ENCODE results near the gene ANKHD1.

ANKHD1 gene

DNA sequence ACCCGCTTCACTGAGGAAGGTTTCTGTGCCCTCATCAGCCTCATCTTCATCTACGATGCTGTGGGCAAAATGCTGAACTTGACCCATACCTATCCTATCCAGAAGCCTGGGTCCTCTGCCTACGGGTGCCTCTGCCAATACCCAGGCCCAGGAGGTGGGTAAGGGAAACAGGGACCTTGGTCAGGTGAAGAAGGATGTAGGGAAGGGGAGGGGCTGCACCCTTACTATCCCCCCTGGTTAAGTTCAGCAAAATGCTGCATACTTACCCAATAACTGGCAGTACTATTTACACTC is 37.2 kb upstream of the ANKHD1 start:
- Mint-ChIP-seq H3K4me1 (peaks cover 5% of the 10 kb centered on the region), H3K27ac (no peak overlapping the region), H3K36me3 (no peaks in the 10 kb centered on the region), H3K9me3 (no peaks in the 10 kb centered on the region), H3K27me3 (peaks cover 17% of the 10 kb centered on the region), H3K4me3 (no peak overlapping the region)
- CTCF ChIA-PET = interaction anchor here (1.0 to 2.9 kb wide), 9 partner anchors 9 to 355 kb away, joined by 3 to 18 read pairs (median 6); no protein-coding TSS in a partner anchor
- DNase-seq = no peak

DNA sequence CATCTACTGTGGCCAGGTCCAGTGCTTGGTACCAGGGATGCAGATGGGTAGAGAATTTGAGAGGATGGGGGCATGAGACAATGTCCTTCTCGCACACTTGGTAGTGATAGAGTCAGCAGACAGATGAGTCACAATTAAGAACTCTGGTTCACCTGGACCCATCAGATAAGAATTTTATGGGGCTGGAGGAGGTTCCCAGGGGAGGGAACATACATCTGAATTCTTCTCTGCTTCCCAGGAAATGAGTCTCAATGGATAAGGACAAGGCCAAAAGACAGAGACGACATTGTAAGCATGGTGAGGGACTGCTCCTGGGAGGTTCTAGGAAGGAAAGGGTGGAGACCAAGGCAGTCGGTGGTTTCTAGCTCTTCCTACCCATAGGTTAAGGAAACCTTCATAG is 36.4 kb upstream of the ANKHD1 start:
- Mint-ChIP-seq H3K4me3 (no peak overlapping the region), H3K9me3 (no peaks in the 10 kb centered on the region), H3K27ac (no peak overlapping the region), H3K36me3 (no peaks in the 10 kb centered on the region), H3K27me3 (peaks cover 17% of the 10 kb centered on the region), H3K4me1 (peaks cover 5% of the 10 kb centered on the region)
- CTCF ChIA-PET = interaction anchor here (0.9 to 3.9 kb wide), 7 partner anchors 8 to 354 kb away, joined by 3 to 18 read pairs (median 4); partner anchors contain the start of genes IK and NDUFA2
- no peak for DNase-seq

DNA sequence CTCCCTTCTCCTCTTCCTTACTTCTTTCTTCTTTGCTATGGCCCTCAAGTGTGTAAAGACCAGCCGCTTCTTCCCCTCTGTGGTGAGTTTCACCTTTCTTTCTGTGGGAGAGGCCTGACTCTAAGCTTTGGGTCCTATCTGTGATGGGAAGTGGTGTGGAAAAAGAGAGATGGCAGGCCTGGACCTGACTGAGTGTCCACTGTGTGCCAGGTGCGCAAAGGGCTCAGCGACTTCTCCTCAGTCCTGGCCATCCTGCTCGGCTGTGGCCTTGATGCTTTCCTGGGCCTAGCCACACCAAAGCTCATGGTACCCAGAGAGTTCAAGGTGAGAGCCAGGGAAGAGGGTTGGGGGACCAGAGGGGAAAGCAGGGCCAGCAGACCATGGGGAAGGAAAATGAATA is 35.7 kb upstream of the ANKHD1 start:
- CTCF ChIA-PET = interaction anchor here (0.6 to 3.9 kb wide), 10 partner anchors 7 to 354 kb away, joined by 3 to 15 read pairs (median 4); partner anchors contain the start of genes IK and NDUFA2
- no peaks in the 10 kb centered on the region for H3K36me3 Mint-ChIP-seq
- H3K9me3 Mint-ChIP-seq = no peaks in the 10 kb centered on the region
- peaks cover 17% of the 10 kb centered on the region for H3K27me3 Mint-ChIP-seq
- H3K27ac Mint-ChIP-seq = no peak overlapping the region
- H3K4me1 Mint-ChIP-seq = peaks cover 5% of the 10 kb centered on the region
- no peak overlapping the region for H3K4me3 Mint-ChIP-seq
- no peak for DNase-seq

DNA sequence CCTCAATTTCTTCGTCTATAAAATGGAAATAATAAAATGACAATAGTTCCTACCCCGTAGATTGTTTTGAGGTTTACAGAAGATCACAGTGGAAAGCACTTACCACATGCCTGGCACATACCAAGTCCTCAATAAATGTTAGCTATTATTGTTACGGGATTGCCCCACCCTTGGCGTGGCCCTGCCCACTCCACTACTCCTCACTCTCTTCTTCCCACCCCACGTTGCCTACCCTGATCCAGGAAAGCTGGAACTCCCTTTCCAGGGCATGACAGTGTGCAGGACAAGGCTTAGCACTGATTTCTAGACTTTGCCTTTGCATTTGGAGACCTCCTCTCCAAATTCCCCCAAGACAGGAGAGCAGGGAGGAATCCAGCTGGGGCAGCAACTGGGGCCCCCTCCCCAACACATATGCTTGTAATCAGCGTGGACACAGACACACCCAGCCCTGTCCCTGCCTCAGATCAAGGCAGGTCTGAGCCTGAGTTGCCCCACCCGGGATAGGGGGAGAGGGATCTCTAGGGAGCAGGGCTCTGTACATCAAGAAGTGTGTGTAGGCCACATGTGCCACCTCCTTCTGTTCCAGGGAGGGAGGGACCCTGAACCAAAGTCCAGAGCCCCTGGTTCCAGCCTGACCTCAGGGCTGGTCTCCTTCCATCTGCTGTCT is 34.9 kb upstream of the ANKHD1 start:
- Mint-ChIP-seq H3K4me1 (peaks cover 5% of the 10 kb centered on the region), H3K27ac (no peak overlapping the region), H3K4me3 (no peak overlapping the region), H3K9me3 (no peaks in the 10 kb centered on the region), H3K36me3 (no peaks in the 10 kb centered on the region), H3K27me3 (peaks cover 17% of the 10 kb centered on the region)
- no peak for DNase-seq
- CTCF ChIA-PET = interaction anchor here (0.6 to 3.9 kb wide), 7 partner anchors 8 to 180 kb away, joined by 3 to 15 read pairs (median 3); partner anchors contain the start of gene EIF4EBP3

DNA sequence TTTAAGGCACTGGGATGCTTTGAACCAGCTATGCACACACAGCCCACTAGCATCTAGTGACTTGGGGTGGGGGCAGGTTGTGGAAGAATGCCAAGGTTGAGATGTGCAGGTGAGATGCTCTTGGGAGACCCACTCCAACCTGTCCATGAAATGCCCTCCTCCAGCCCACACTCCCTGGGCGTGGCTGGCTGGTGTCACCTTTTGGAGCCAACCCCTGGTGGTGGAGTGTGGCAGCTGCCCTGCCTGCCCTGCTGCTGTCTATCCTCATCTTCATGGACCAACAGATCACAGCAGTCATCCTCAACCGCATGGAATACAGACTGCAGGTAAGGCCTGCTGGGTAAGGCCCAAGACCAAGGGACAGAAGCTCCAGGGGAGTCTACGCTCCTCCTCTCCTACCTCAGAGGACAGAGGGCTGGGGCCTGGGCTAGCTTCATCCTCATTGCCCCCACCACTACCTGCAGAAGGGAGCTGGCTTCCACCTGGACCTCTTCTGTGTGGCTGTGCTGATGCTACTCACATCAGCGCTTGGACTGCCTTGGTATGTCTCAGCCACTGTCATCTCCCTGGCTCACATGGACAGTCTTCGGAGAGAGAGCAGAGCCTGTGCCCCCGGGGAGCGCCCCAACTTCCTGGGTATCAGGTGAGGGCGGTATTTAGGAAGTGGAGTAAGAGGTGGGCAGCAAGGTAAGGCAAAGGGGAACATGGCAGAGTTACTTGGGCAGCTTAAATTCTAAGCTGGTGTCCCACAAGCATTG is 34.2 kb upstream of the ANKHD1 start:
- H3K27ac Mint-ChIP-seq = no peak overlapping the region
- no peak overlapping the region for H3K4me3 Mint-ChIP-seq
- H3K9me3 Mint-ChIP-seq = no peaks in the 10 kb centered on the region
- CTCF ChIA-PET = interaction anchor here (0.6 to 3.9 kb wide), 4 partner anchors 22 to 269 kb away, joined by 3 to 15 read pairs (median 6); partner anchors contain the start of gene EIF4EBP3
- DNase-seq = no peak
- no peaks in the 10 kb centered on the region for H3K36me3 Mint-ChIP-seq
- peaks cover 13% of the 10 kb centered on the region for H3K27me3 Mint-ChIP-seq
- peaks cover 5% of the 10 kb centered on the region for H3K4me1 Mint-ChIP-seq

GRCh38 chr5:140371356-140372151 is 30.1 kb upstream of the ANKHD1 start:
- peaks cover 6% of the 10 kb centered on the region for H3K27me3 Mint-ChIP-seq
- H3K4me1 Mint-ChIP-seq = peaks cover 3% of the 10 kb centered on the region
- no peak overlapping the region for H3K4me3 Mint-ChIP-seq
- CTCF ChIA-PET = interaction anchor here (0.7 to 3.8 kb wide), 13 partner anchors 7 to 351 kb away, joined by 3 to 26 read pairs (median 8); no protein-coding TSS in a partner anchor
- no peak for DNase-seq
- H3K9me3 Mint-ChIP-seq = no peaks in the 10 kb centered on the region
- no peak overlapping the region for H3K27ac Mint-ChIP-seq
- H3K36me3 Mint-ChIP-seq = no peaks in the 10 kb centered on the region

DNA sequence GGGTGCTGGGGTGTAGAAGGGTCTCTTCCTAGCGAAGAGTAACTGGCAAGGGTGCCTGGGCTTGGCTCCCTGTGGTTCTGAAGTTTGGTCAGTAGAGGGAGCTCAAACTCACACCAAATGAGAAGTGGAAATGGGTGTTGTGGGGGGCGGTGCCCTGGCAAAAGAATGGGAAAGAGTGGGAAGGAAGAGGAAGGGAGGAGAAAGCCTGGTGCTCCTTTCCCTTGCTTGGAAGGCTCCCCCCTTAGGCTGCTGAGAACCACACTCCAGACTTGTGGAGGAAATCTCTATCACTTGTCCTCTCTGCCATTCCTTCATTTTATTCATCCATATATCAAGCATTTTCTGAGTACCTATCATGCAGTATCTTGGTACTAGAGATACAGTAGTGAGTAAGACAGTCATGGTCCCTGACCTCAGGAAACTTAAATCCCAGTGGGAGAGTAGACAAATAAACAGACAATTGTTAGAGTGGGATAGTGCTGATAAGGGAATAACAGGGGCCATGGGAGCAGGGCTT is 28.6 kb upstream of the ANKHD1 start:
- Mint-ChIP-seq H3K27ac (no peak overlapping the region), H3K36me3 (no peaks in the 10 kb centered on the region), H3K9me3 (no peaks in the 10 kb centered on the region), H3K4me1 (peaks cover 3% of the 10 kb centered on the region), H3K4me3 (no peak overlapping the region), H3K27me3 (no peaks in the 10 kb centered on the region)
- CTCF ChIA-PET = interaction anchor here (0.6 to 3.8 kb wide), 26 partner anchors 9 to 350 kb away, joined by 3 to 26 read pairs (median 4); partner anchors contain the start of genes EIF4EBP3, IK and NDUFA2
- DNase-seq = peak; percentile 61

DNA sequence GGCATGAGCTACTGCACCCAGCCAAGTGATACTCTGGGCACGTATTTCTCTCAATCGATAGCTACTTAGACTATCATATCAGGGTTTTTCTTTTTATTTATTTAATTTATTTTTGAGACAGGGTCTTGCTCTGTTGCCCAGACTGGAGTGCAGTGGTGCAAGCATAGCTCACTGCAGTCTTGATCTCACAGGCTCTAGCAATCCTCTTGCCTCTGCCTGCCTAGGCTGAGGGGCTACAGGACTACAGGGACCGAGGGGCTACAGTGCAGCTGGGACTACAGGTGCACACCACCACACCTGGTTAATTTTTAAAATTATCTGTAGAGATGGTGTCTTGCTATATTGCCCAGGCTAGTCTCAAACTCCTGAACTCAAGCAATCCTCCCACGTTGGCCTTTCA is 20.3 kb upstream of the ANKHD1 start:
- Mint-ChIP-seq H3K4me3 (no peak overlapping the region), H3K9me3 (no peaks in the 10 kb centered on the region), H3K36me3 (peaks cover 3% of the 10 kb centered on the region), H3K27me3 (no peaks in the 10 kb centered on the region), H3K27ac (no peak overlapping the region), H3K4me1 (peaks cover 11% of the 10 kb centered on the region)
- CTCF ChIA-PET = interaction anchor here (0.7 to 5.5 kb wide), 4 partner anchors 9 to 254 kb away, joined by 3 to 26 read pairs (median 3); no protein-coding TSS in a partner anchor
- no peak for DNase-seq

- Mint-ChIP-seq H3K9me3 (no peaks in the 10 kb centered on the region), H3K27ac (no peak overlapping the region), H3K36me3 (peaks cover 3% of the 10 kb centered on the region), H3K4me1 (peaks cover 11% of the 10 kb centered on the region), H3K4me3 (no peak overlapping the region), H3K27me3 (no peaks in the 10 kb centered on the region)
- CTCF ChIA-PET = interaction anchor here (0.8 to 5.5 kb wide), 4 partner anchors 9 to 254 kb away, joined by 3 to 26 read pairs (median 4); no protein-coding TSS in a partner anchor
- no peak for DNase-seq
These were observed 19.7 kb upstream of the ANKHD1 start for GRCh38 chr5:140381972-140382371.

GRCh38 chr5:140382866-140383265 is 18.8 kb upstream of the ANKHD1 start:
- Mint-ChIP-seq H3K36me3 (peaks cover 3% of the 10 kb centered on the region), H3K4me1 (peaks cover 11% of the 10 kb centered on the region), H3K27me3 (no peaks in the 10 kb centered on the region), H3K9me3 (no peaks in the 10 kb centered on the region), H3K4me3 (no peak overlapping the region), H3K27ac (no peak overlapping the region)
- no peak for DNase-seq
- CTCF ChIA-PET = interaction anchor here (0.8 to 5.5 kb wide), 2 partner anchors 10 to 20 kb away, joined by 5 to 26 read pairs; no protein-coding TSS in a partner anchor

GRCh38 chr5:140383300-140383699 is 18.3 kb upstream of the ANKHD1 start:
- Mint-ChIP-seq H3K36me3 (peaks cover 3% of the 10 kb centered on the region), H3K27me3 (no peaks in the 10 kb centered on the region), H3K4me3 (no peak overlapping the region)

DNA sequence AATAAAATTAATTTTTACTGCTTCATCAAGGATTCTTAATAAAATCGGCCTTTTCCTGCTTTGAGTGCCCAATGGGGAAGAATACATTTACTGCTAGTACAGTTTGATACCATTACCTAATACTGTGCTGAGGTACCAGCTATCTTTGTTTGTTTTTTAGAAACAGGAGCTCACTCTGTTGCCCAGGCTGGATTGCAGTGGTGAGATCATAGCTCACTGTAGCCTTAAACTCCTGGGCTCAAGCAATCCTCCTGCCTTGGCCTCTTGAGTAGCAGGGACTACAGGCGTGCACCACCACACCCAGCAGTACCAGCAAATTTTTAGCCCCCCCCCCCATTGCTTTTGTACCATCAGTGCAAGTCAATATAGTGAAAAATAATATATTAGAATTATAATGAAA is 13.6 kb upstream of the ANKHD1 start:
- Mint-ChIP-seq H3K4me1 (peaks cover 6% of the 10 kb centered on the region), H3K27me3 (no peaks in the 10 kb centered on the region), H3K9me3 (no peaks in the 10 kb centered on the region), H3K27ac (no peak overlapping the region), H3K36me3 (peaks cover 4% of the 10 kb centered on the region), H3K4me3 (no peak overlapping the region)
- CTCF ChIA-PET = interaction anchor here (0.8 to 1.9 kb wide), 2 partner anchors 13 to 15 kb away, joined by 3 to 6 read pairs; partner anchors contain the start of gene ANKHD1
- DNase-seq = no peak

More at GRCh38 chr5:140383300-140383699, 18.3 kb upstream of the ANKHD1 start:
- Mint-ChIP-seq H3K27ac (no peak overlapping the region), H3K9me3 (no peaks in the 10 kb centered on the region), H3K4me1 (peaks cover 11% of the 10 kb centered on the region)
- no peak for DNase-seq
- CTCF ChIA-PET = interaction anchor here (5.5 kb wide), 1 partner anchor 10 kb away, joined by 26 read pairs; no protein-coding TSS in a partner anchor

DNA sequence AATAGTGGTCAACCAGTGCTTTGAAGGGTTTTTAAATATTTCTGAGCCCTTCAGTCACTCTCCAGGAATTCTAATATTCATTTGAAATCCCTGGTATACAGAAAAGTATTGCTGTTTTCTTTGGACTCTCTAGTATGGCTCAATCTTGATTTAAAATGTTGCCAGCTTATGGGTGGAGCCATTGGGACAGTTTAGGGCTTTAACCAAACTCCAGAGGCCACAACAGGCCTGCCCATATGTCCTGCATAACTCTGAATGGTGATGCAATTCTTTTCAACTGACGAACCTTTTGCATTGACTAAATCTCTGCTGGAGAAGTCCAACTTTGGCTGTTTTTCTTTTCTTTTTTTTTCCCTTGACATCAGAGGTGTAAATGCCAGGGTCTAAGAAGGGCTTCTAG is 10.3 kb upstream of the ANKHD1 start:
- Mint-ChIP-seq H3K36me3 (peaks cover 4% of the 10 kb centered on the region), H3K27ac (no peak overlapping the region), H3K27me3 (no peaks in the 10 kb centered on the region), H3K4me1 (no peaks in the 10 kb centered on the region), H3K9me3 (no peaks in the 10 kb centered on the region), H3K4me3 (no peak overlapping the region)
- DNase-seq = no peak
- CTCF ChIA-PET = no interaction called here
